T47D (cell line): ENCODE data around the gene RARA.

Experiments used
- DNase-seq, 2 experiments: peaks; one replicate each; pipeline versions ENCODE4 v3.0.0 to v3.0.0-alpha.2; 2011 to 2012; ENCODE audit warnings: low read depth in 1 of 2, low spot score in 1 of 2
- JUND ChIP-seq: IDR thresholded peaks from 2 replicates; pipeline ENCODE4 v1.6.1; 2012; ENCODE audit warnings: low read depth
- in situ Hi-C: cut with HindIII; loops from 2 replicates; pipeline ENCODE4 v1.10.0; 2016; ENCODE audit warnings: low sequenced_read_pairs, low pct_unique_long_range_greater_than_20kb

Gene RARA

DNA sequence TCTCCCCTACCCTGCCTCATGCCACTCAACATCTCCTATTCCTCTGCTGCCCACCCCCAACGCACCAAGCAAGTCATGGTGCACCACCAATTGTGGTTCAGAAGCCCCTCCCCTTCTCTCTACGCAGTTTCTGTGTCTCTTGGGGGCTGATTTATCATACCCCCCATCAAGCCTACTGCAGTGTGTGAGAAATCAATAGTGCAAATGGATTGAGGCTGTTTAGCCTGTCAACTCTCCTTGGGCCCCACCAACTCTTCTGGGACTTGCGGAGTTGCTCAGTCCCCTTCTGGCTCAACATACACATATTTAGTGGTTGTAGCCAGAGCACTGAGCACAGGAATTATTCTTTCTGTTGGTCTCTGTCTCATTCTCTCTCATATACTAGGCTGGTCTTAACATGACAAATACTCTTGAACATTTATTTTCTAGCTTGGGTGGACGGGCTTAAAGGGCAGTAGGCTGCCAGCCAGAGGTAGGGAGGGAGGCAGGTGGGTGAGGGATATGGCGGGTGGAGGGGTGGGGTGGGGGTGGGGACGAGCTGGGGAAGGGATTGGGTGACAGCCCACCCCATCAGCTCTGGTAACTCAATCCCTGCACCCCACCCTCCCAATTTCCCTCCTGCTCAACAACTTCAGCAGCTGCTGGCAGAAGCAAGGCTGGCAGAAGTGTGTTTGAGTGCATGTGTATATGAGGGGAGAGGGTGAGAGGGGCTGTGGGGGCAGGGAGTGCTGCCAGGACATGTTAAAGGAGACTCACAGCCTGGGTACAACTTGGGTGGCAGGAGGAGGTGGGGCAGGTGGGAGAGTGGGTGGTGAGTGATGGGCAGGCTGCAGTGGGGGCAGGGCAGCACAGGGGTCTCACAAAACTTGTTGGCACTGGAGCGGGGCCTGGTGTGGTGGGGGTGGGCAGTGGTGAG, 4.9 kb downstream of the RARA start:
- no peak for TF ChIP-seq JUND
- in situ Hi-C loops, result no loop called here
- DNase-seq, result peak in 1 of 2 experiments; percentile 39

DNA sequence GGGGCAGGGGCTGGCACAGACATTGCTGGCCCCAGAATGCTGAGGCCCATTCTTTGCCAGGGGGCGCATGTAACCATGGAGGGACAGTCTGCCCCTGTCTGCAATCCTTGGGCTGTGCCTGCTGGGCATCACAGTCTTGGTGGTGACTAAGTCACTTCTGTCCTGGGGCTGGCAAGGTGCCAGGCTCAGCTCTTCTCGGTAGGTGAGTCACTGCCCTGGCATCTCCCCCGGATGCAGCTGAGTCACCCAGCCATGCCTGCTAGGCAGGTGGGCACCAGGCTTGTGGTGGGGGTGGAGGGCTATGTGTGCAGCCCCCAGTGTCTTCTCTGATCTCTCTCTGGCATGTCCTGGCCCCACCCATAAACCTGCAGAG, 5.6 kb downstream of the RARA start:
- peak; percentile 100 for TF ChIP-seq JUND
- in situ Hi-C loops, result no loop called here
- peak; percentile 73 to 97 for DNase-seq

GRCh38 chr17:40315206-40315605, 6.2 kb downstream of the RARA start:
- in situ Hi-C loops, result no loop called here
- TF ChIP-seq JUND, result no peak
- peak in 1 of 2 experiments; percentile 42 for DNase-seq

DNA sequence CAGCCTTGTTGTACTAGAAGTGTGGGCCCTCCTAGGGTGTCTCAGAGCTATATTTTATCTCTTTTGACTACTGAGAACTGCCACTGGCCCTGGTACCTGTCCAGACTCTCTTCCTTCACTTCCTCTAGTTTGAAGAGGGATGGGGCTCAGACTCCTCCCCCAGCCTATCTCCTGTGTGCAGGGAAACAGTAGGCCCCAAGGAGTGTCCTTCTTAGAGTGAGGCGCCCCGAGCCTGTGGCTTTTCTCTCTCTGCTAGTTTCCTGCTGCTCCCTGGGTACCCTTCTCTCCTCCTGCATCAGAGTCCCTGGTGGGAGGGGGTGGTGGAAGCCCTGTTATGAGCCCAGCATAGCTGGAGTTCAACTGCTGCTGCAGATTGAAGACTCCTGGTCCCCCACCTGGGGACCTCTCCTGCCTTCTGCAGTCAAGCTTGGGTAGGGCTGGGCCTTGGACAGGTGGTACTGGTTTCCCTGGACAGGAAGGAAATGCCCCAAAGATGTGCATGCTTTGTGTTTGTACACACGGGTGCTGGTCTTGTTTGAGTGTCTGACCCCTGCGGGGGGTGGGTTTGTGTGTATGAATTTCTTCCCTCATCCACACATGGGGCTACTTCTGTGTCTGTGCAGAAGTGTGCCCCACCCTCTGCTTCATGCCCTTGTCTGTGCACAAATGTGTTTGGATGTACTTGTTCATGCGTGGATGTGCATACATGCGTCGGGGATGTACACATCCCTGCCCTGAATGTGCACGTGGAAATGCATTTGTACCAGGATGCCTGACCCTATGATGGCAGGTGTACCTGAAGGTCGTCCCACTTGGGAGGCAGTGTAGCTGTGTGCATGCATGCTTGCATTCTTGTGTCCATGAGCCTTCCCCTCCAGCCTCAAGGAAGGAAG, 6.9 kb downstream of the RARA start:
- in situ Hi-C loops, result no loop called here
- DNase-seq, result peak in 1 of 2 experiments; percentile 59
- TF ChIP-seq JUND, result no peak

GRCh38 chr17:40316571-40317344, 7.8 kb downstream of the RARA start:
- peak; percentile 57 to 94 for DNase-seq

GRCh38 chr17:40317345-40317873, 8.4 kb downstream of the RARA start:
- peak; percentile 73 to 90 for DNase-seq
- no peak for TF ChIP-seq JUND
- in situ Hi-C loops, result no loop called here

More at GRCh38 chr17:40316571-40317344, 7.8 kb downstream of the RARA start:
- TF ChIP-seq JUND, result peak; percentile 47; the same call in 1 of the 2 replicates
- in situ Hi-C loops, result no loop called here

- in situ Hi-C loops, result no loop called here
- peak; percentile 98 to 99 for DNase-seq
- no peak for TF ChIP-seq JUND
These were observed 9.2 kb downstream of the RARA start for GRCh38 chr17:40317880-40318829.

DNA sequence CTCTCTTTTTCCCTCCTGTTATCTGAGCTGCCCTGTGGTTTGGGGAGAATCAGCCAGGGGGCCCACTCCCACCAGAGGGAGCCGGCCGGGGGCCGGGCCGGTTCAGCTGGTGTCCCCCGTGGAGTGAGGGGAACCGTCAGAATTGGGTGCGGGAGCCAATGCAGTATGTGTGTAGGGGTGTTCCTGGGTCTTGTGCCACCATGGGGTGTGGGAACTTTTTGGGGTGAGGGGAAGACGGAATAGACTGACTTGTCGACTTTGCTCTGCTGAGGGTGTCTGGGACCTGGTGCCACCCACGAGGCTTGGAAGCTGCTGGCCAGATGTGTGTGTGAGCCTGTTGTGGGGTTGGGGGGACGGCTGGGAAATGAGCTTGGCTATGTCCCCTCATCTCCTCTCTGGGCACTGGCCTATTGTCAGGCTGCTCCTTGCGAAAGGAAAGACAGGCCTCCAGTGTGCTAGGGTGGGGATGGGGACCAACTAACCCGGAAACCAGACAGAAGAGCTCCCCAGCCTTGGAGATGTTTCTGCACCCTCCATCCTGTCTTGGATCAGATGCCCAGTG, 9.9 kb downstream of the RARA start:
- TF ChIP-seq JUND, result no peak
- in situ Hi-C loops, result no loop called here
- peak in 1 of 2 experiments; percentile 14 for DNase-seq

DNA sequence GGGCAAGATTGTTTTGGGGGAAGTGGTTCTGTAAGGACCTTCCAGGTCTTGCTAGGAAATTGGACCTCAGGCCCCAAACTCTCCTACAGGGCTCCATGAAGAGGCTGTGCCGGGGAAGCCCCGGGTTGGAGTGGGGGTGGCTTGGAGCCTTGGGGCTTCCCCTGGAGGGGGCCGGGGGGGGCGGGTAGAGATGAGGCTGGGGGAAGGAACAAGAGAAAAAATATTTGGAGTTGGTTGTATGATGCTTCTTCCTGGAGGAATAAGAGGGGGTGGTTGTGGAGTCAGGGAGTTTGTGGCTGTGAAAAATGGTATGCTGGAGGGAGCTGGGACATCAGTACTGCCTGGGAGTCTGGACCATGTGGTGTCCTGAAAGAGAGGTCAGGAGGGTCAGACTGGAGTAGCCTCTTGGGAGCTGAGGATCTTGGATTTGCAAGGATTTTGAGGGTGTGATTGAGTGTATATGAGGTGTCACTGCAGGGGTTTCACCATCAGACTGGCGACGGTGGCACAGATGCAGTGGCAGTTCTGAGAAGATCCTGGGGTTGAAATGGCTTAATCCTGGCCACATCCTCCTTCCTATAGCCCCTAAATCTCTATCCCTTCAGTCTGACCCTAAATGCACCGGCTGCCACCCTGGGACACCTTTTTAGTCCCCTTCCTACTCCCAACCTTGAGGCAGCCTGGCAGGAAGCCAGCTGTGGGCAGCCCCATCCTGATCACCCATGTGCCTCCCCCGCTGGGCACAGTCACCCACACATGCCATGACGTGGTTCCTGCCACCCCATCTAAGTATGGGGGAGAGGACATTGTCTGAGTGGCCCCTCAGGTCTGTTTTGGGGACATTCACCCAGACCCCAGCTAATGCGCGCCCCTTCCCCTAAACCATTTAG, 10.9 kb downstream of the RARA start:
- TF ChIP-seq JUND, result no peak
- in situ Hi-C loops, result no loop called here
- DNase-seq, result peak in 1 of 2 experiments; percentile 86
